Sigmoid colon (tissue), 4 donors: ENCODE data around the gene OR1S1.

Source experiments
- POLR2A ChIP-seq, 2 donors: fragments of 450-650 bp; IDR thresholded peaks; one replicate each; pipeline ENCODE4 v1.6.1; 2016; ENCODE audit warnings: antibody characterized with exemption in 2 of 2, mild to moderate bottlenecking in 2 of 2, moderate library complexity in 2 of 2
- POLR2AphosphoS5 ChIP-seq, 4 donors: sonication (generic); formaldehyde crosslinking; IDR thresholded peaks; one replicate each; pipeline ENCODE4 v1.6.1; 2017; ENCODE audit warnings: antibody characterized with exemption in 4 of 4
- TF ChIP-seq, protein P1 (sequence below), 4 experiments: fragments of 450-650 bp in 3 of 4; fragments of 200-600 bp in 1 of 4; IDR thresholded peaks; one replicate each; pipeline ENCODE4 v1.5.1; 2016 to 2019; ENCODE audit warnings: antibody characterized with exemption in 4 of 4, mild to moderate bottlenecking in 3 of 4, moderate library complexity in 2 of 4

DNA sequence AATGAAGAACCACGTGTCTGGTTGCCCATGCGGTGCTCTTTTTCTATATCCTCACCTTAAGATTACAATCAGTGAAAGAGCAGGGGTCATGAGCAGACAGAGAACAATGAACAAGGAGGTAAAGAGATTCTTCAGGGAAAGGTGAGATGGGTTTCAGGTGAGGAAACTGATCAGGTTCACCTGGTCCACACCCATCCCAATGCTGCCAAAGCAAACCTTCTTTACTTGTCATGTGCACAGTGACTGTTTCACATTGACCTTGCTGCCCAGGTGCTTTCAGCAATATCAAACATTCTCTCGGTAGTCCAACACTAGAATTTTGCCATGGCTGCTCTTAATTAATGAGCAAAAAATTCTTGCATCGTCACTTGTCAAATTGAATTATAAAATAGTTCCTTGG, 48.1 kb upstream of the OR1S1 start:
- TF ChIP-seq POLR2AphosphoS5 (IDR thresholded peaks at IDR 0.05), result no peak
- TF ChIP-seq POLR2A (IDR thresholded peaks at IDR 0.05), result no peak
- TF ChIP-seq, protein P1, sequence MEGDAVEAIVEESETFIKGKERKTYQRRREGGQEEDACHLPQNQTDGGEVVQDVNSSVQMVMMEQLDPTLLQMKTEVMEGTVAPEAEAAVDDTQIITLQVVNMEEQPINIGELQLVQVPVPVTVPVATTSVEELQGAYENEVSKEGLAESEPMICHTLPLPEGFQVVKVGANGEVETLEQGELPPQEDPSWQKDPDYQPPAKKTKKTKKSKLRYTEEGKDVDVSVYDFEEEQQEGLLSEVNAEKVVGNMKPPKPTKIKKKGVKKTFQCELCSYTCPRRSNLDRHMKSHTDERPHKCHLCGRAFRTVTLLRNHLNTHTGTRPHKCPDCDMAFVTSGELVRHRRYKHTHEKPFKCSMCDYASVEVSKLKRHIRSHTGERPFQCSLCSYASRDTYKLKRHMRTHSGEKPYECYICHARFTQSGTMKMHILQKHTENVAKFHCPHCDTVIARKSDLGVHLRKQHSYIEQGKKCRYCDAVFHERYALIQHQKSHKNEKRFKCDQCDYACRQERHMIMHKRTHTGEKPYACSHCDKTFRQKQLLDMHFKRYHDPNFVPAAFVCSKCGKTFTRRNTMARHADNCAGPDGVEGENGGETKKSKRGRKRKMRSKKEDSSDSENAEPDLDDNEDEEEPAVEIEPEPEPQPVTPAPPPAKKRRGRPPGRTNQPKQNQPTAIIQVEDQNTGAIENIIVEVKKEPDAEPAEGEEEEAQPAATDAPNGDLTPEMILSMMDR (IDR thresholded peaks at IDR 0.05), result no peak
